Hepatic stellate cell (primary cell): Measurements from ENCODE around the gene NAA38.

Experiments
- DNase-seq: peaks from one replicate; pipeline ENCODE4 v3.0.0; 2011; ENCODE audit warnings: low spot score

NAA38 gene

GRCh38 chr17:7840441-7840840, 16.9 kb downstream of the NAA38 start:
- DNase-seq: no peak

- peak; percentile 24 for DNase-seq
Measured at GRCh38 chr17:7839876-7840261, 17.5 kb downstream of the NAA38 start.

GRCh38 chr17:7839190-7839875, 18.0 kb downstream of the NAA38 start:
- DNase-seq: no peak

GRCh38 chr17:7838090-7839075, 19.0 kb downstream of the NAA38 start:
- DNase-seq: peak; percentile 58

GRCh38 chr17:7837408-7838088, 19.8 kb downstream of the NAA38 start:
- DNase-seq: no peak

GRCh38 chr17:7836596-7837407, 20.6 kb downstream of the NAA38 start:
- DNase-seq: peak; percentile 85

- DNase-seq: peak; percentile 63
Measured at GRCh38 chr17:7835814-7836595, 21.4 kb downstream of the NAA38 start.

GRCh38 chr17:7834957-7835813, 22.2 kb downstream of the NAA38 start:
- peak; percentile 98 for DNase-seq

GRCh38 chr17:7834542-7834956, 22.8 kb downstream of the NAA38 start:
- peak; percentile 43 for DNase-seq

GRCh38 chr17:7833795-7834541, 23.4 kb downstream of the NAA38 start, which contains the start of gene KDM6B:
Gene KDM6B (plus strand): TSS chr17:7834217. CDS start chr17:7845555, 11,338 bp downstream.
- DNase-seq: peak; percentile 94

GRCh38 chr17:7833011-7833794, 24.2 kb downstream of the NAA38 start:
- no peak for DNase-seq

- no peak for DNase-seq
Measured at GRCh38 chr17:7832431-7832830, 24.9 kb downstream of the NAA38 start.

- no peak for DNase-seq
Measured at GRCh38 chr17:7831233-7831632, 26.1 kb downstream of the NAA38 start.

GRCh38 chr17:7830616-7831015, 26.7 kb downstream of the NAA38 start:
- no peak for DNase-seq

GRCh38 chr17:7825206-7825990, 32.0 kb downstream of the NAA38 start:
- DNase-seq: peak; percentile 37

GRCh38 chr17:7824021-7824924, 33.1 kb downstream of the NAA38 start:
- DNase-seq: no peak
